ENCODE measurements around the gene EPHX1.
A peak's percentile ranks its signal among the peaks of the same experiment; 100 is the strongest.
"Not testable (repeated sequence)": the region's sequence is repeated elsewhere in the genome, so short reads cannot be mapped to it uniquely, and the experiment has no call there.

Gene EPHX1

DNA sequence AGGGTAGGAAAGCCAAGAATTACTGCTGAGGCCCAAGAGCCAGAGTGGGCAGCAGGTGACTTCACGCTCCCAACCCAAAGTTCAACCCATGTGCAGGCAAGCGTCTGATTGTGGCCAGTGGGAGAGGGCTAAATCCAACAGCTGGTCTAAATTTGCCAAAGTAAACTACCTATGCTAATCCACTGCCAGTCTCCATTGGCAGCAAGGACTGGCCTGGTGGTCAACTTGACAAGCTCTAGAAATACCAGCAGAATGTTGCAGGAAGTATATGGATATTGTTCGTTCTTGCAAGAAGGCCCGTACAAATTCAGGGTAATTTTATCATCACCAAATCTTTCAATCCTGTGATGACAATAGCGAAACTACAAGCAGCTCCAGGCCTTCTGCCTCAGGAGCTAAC is 70.7 kb downstream of the EPHX1 start:
- peak overlapping the region; percentile 89 to 95 for H3K4me3 ChIP-seq (ENCODE audit: low read depth in 1 of 2, low read length in 2 of 2)
- peak overlapping the region; percentile 55 for H3K9ac ChIP-seq (ENCODE audit: low read length)
- peaks cover 42% of the 10 kb centered on the region for H3K4me1 ChIP-seq (ENCODE audit: insufficient read depth, low read length)
- H3K36me3 ChIP-seq (ENCODE audit: insufficient read depth, low read length), result peaks cover 22% of the 10 kb centered on the region
- H3K27ac ChIP-seq (ENCODE audit: low read depth, low read length), result peak overlapping the region; percentile 83
- no peaks in the 10 kb centered on the region for H3K27me3 ChIP-seq (ENCODE audit: control insufficient read depth in 1 of 2, insufficient read depth in 2 of 2, low read length in 2 of 2)
- no peaks in the 10 kb centered on the region for H3K9me3 ChIP-seq (ENCODE audit: low read length)

DNA sequence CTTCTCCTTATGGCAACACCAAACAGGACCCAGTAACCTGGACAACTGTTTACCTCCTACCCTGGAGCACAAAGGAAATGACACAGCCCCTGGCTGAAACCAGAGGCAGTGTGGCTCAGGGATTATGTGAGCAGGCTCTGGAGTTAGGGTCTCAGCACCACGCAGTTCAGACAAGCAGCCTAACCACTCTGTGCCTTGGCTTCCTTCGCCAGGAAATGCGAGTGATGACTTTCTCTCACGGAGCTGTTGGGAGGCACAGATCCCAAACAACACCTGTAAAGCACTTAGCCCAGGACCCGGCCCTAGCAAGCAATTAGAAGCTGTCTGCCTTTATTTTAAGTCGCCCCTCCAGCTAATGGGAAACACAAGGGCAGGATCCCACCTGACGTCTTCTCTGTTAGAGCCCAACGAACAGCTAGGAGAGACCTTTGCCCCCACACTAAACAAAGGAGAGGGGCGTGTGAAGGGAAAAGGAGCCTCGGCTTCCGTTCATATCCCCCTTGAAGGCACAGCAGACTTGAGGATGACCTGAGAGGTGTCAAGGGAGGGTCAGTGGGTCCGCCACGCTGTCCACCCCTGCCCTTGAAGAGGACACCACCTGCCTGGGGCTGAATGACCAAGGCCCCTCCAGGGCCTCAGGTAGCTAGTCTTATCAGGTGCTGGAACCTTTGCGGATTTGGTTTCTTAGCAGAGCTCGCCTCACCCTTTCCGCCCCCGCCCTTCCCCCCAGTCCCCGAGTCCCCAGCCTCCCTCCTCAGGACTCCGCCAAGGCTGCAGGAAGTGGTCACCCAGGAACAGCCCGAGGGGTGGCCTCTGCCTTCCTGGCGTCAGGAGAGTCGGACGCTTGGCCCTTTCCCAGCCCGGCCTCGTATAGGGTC is 71.4 kb downstream of the EPHX1 start:
- H3K9ac ChIP-seq (ENCODE audit: low read length), result peak overlapping the region; percentile 55

DNA sequence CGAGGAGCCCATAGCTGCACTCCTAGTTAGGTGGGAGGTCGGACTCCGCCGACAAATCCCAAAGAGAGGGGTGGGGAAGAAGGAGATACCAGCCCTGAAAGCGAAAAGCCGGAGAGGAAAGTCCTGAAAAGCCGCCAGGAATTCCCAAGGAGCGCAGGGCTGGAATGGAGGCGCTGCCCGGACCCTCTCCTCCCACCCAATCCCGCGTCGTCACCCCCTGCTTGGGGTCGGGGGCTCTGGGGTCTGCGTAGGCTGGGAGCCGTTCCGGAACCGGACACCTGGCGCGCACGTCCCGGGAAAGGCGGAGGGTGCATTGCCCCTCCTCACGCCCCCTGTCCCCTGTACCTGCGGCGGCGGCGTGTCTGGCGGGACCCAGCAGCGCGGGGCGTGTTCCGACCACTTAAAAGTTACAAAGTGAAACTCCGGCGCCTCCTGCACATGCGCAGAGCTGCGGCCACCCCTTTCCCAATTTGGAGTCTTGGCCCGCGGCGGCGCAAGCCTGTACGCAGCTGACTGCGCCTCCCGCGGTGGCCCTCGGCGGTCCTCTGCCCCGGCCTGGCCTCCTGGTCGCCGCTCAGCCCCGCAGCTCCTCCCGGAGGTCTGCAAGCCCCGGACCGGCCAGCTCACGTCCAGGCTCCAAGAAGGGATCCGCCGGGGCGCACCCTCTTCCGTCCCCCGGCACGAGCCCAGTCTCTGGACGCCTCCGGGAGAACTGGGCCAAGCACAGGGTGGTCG is 72.2 kb downstream of the EPHX1 start, which contains the start of gene TMEM63A:
TMEM63A (minus strand) TSS at position 422 of the 735 bp plus-strand sequence. CDS start 4,800 bp downstream, outside the sequence.
- no peaks in the 10 kb centered on the region for H3K9me3 ChIP-seq (ENCODE audit: low read length)
- peaks cover 14% of the 10 kb centered on the region for H3K36me3 ChIP-seq (ENCODE audit: insufficient read depth, low read length)
- H3K27ac ChIP-seq (ENCODE audit: low read depth, low read length), result peak within 1 kb of the TSS; percentile 83
- H3K9ac ChIP-seq (ENCODE audit: low read length), result peak within 1 kb of the TSS; percentile 71
- H3K4me1 ChIP-seq (ENCODE audit: insufficient read depth, low read length), result peaks cover 42% of the 10 kb centered on the region
- H3K4me3 ChIP-seq (ENCODE audit: low read depth in 1 of 2, low read length in 2 of 2), result peak within 1 kb of the TSS; percentile 89 to 95
- H3K27me3 ChIP-seq (ENCODE audit: control insufficient read depth in 1 of 2, insufficient read depth in 2 of 2, low read length in 2 of 2), result no peaks in the 10 kb centered on the region

More for the DNA sequence above, 71.4 kb downstream of the EPHX1 start:
- Histone ChIP-seq H3K4me1 (ENCODE audit: insufficient read depth, low read length) (peaks cover 42% of the 10 kb centered on the region), H3K9me3 (ENCODE audit: low read length) (no peaks in the 10 kb centered on the region), H3K4me3 (ENCODE audit: low read depth in 1 of 2, low read length in 2 of 2) (peak overlapping the region; percentile 89 to 95), H3K36me3 (ENCODE audit: insufficient read depth, low read length) (peaks cover 18% of the 10 kb centered on the region), H3K27me3 (ENCODE audit: control insufficient read depth in 1 of 2, insufficient read depth in 2 of 2, low read length in 2 of 2) (no peaks in the 10 kb centered on the region), H3K27ac (ENCODE audit: low read depth, low read length) (peak overlapping the region; percentile 83)

DNA sequence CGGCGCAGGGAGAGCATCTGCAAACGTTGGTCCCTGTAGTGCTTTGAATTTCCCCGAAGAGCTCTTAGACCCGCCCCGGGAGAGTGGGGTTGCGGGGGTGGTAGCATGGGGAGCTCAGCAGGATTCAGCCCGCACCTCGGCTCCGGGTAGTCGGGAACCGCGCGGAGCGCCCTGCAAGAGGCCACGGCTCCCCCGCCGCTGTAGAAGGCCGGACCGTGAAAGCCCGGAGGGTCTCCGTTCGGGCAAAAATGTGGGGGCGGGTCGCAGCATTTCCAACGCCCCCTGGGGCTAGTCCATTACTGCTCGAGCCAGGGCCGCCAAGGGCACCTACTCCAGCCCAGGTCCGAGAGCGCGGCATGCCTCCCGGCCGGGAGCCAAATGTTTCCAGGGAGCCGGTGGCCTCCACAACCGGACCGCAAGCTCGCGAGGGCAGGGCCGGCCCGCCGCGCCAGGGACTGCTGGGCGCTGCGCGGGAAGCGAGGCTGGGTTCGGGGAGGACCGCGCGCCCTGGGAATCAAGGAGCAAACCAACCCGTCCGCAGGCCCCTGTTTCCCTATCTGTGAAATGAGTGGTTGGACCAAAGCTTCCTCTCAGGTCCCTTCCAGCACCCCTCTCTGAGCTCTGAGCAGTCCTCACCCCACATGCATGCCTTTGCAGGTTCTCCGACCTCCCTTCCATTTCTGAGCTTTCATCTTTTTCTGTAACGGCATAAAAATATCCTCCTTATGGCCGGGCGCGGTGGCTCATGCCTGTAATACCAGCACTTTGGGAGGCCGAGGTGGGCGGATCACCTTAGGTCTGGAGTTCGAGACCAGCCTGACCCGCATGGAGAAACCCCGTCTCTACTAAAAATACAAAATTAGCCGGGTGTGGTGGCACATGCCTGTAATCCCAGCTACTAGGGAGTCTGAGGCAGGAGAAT is 73.0 kb downstream of the EPHX1 start:
- Histone ChIP-seq H3K27ac (ENCODE audit: low read depth, low read length) (peak overlapping the region; percentile 83), H3K36me3 (ENCODE audit: insufficient read depth, low read length) (peaks cover 9% of the 10 kb centered on the region), H3K27me3 (ENCODE audit: control insufficient read depth in 1 of 2, insufficient read depth in 2 of 2, low read length in 2 of 2) (no peaks in the 10 kb centered on the region), H3K9me3 (ENCODE audit: low read length) (no peaks in the 10 kb centered on the region), H3K9ac (ENCODE audit: low read length) (peak overlapping the region; percentile 71), H3K4me1 (ENCODE audit: insufficient read depth, low read length) (peaks cover 35% of the 10 kb centered on the region), H3K4me3 (ENCODE audit: low read depth in 1 of 2, low read length in 2 of 2) (peak overlapping the region; percentile 89 to 95)

DNA sequence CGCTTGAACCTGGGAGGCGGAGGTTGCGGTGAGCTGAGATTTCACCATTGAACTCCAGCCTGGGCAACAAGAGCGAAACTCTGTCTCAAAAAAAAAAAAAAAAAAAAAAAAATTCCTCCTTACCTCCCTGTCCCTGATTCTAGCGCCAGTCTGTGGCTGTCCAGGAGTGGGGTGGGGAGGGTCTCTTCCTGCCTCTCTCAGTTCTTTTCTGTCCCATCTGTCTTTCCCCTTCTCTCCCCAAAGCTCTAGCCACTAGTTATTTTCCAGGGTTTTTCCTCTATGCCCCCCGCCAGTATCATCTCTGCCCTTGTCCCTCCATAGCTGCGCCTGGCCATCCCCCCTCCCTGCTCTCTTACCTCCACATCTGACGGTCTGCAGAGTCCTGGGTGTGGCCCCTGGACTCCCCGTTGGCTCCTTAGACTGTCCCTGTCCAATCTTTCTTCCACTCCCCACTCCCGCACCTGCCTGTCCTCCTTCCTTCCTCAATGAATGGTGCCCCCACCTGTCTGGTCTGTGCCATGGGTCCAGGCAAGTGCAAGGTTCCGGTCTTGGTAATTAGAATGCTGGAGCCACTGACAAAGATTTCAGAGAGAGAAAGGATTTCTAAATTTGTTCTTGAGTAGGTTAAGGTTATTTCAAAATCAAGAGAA is 73.8 kb downstream of the EPHX1 start:
- Histone ChIP-seq H3K9me3 (ENCODE audit: low read length) (no peaks in the 10 kb centered on the region), H3K4me1 (ENCODE audit: insufficient read depth, low read length) (peaks cover 27% of the 10 kb centered on the region), H3K9ac (ENCODE audit: low read length) (no peak overlapping the region), H3K27me3 (ENCODE audit: control insufficient read depth in 1 of 2, insufficient read depth in 2 of 2, low read length in 2 of 2) (no peaks in the 10 kb centered on the region), H3K27ac (ENCODE audit: low read depth, low read length) (no peak overlapping the region), H3K36me3 (ENCODE audit: insufficient read depth, low read length) (peaks cover 2% of the 10 kb centered on the region), H3K4me3 (ENCODE audit: low read depth in 1 of 2, low read length in 2 of 2) (peak overlapping the region in 1 of 2 donors; percentile 95)

DNA sequence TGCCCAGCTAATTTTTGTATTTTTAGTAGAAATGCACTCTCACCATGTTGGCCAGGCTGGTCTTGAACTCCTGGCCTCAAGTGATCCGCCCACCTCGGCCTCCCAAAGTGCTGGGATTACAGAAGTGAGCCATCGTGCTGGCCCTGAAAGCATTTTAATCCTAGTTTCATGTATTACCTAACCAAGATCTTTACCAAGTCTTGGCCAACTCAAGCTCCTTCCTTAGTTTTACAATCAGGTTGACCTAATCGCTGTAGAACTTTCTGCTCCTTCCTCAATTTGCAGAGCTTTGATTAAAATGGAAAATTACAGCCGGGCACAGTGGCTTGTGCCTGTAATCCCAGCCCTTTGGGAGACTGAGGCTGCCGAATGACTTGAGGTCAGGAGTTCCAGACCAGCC is 75.4 kb downstream of the EPHX1 start:
- H3K9ac ChIP-seq (ENCODE audit: low read length), result no peak overlapping the region
- H3K4me3 ChIP-seq (ENCODE audit: low read depth in 1 of 2, low read length in 2 of 2), result no peak overlapping the region
- no peaks in the 10 kb centered on the region for H3K27me3 ChIP-seq (ENCODE audit: control insufficient read depth in 1 of 2, insufficient read depth in 2 of 2, low read length in 2 of 2)
- no peaks in the 10 kb centered on the region for H3K9me3 ChIP-seq (ENCODE audit: low read length)
- peaks cover 11% of the 10 kb centered on the region for H3K4me1 ChIP-seq (ENCODE audit: insufficient read depth, low read length)
- no peaks in the 10 kb centered on the region for H3K36me3 ChIP-seq (ENCODE audit: insufficient read depth, low read length)
- H3K27ac ChIP-seq (ENCODE audit: low read depth, low read length), result no peak overlapping the region

DNA sequence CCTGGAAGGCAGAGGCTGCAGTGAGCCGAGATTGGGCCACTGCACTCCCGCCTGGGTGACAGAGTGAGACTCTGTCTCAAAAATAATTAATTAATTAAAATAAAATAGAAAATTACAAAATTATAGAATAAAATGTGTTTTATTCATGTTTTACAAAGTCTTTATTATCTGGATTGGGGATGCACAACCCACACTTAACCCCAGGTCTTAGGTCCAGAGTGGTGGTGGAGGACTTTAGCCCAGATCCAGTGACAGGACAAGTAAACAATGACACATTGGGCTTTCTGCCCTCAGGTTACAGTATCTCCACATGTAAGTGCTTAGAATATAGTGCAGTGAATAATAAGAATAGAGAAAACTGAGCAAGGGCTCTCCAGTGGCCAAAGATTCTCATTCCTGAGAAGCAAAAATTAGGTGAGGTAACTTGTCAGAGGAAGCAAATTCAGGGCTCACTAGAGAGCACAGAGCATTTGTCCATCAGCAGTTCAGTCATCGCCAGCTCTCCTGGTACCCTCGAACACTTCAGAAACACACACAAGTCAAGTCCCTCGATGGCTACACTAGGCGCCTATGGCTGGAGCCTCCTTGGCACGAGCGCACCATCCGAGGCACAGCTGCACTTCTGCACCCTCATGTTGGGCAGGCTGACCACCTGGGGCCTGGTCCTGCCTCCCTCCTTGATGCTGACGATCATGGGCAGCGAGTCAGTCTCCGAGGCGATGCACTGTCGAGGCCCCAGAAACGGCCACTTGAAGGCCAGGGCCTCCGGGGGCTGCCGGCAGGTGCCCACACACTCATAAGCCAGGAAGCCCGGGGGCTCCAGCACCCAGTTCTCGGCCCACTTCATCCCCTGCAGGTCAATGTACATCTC is 76.5 kb downstream of the EPHX1 start:
- Histone ChIP-seq H3K9ac (ENCODE audit: low read length) (no peak overlapping the region), H3K27ac (ENCODE audit: low read depth, low read length) (no peak overlapping the region), H3K36me3 (ENCODE audit: insufficient read depth, low read length) (no peaks in the 10 kb centered on the region), H3K4me1 (ENCODE audit: insufficient read depth, low read length) (peaks cover under 1% of the 10 kb centered on the region), H3K27me3 (ENCODE audit: control insufficient read depth in 1 of 2, insufficient read depth in 2 of 2, low read length in 2 of 2) (no peaks in the 10 kb centered on the region), H3K9me3 (ENCODE audit: low read length) (no peaks in the 10 kb centered on the region), H3K4me3 (ENCODE audit: low read depth in 1 of 2, low read length in 2 of 2) (no peak overlapping the region)

DNA sequence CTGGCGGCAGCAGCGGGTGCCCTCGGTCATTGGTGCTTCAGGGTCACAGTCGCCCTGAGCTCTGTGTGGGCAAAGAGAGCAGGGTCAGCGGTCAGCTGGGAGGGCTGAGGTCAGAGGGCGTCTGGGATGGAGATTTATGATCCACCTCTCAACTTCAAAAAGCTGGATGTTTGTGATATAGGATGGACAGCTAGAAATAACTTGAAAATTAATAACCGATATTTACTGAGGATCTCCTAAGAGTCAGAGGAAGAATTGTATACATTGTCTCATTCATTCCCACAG is 77.0 kb downstream of the EPHX1 start:
- Histone ChIP-seq H3K36me3 (ENCODE audit: insufficient read depth, low read length) (no peaks in the 10 kb centered on the region), H3K4me3 (ENCODE audit: low read depth in 1 of 2, low read length in 2 of 2) (no peak overlapping the region), H3K27me3 (ENCODE audit: control insufficient read depth in 1 of 2, insufficient read depth in 2 of 2, low read length in 2 of 2) (no peaks in the 10 kb centered on the region), H3K27ac (ENCODE audit: low read depth, low read length) (no peak overlapping the region), H3K4me1 (ENCODE audit: insufficient read depth, low read length) (no peaks in the 10 kb centered on the region), H3K9me3 (ENCODE audit: low read length) (no peaks in the 10 kb centered on the region), H3K9ac (ENCODE audit: low read length) (no peak overlapping the region)

DNA sequence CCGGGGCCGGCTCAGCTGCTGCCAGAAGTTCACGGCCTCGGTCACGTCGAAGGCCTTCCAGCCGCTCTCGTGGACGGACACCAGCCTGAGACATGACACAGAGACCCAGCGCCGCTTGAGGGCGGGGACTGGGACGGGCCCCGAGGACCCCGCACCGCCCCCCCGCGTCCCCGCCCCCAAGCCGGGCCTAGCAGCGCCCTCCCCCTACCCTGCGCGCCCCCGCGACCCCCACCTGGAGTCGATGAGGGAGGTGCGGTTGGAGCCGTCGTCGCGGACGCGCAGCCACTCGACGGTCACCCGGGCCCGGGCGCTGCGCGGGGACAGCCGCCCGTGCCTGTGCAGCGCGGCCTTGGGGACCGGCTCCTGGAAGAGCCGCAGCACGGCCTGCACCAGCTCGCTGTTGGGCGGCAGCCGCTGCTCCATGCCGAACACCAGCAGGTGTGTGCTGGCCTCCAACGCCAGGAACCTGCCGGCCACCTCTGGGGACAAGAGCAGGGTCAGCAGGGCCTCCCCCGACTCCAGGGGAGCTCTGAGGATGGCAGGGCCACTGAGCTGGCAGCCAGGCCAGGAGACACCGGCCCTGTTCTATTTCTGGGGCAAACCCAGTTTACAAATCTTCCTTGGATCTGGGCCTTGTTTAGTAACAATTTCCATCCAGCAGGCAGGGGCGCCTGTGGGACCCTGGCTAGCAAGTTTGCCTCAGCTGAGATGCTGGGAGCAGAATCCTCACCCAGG is 77.8 kb downstream of the EPHX1 start:
- H3K4me1 ChIP-seq (ENCODE audit: insufficient read depth, low read length); H3K27me3 ChIP-seq (ENCODE audit: control insufficient read depth in 1 of 2, insufficient read depth in 2 of 2, low read length in 2 of 2); H3K27ac ChIP-seq (ENCODE audit: low read depth, low read length); H3K36me3 ChIP-seq (ENCODE audit: insufficient read depth, low read length); H3K9ac ChIP-seq (ENCODE audit: low read length); H3K4me3 ChIP-seq (ENCODE audit: low read depth in 1 of 2, low read length in 2 of 2); H3K9me3 ChIP-seq (ENCODE audit: low read length): not testable (repeated sequence)

Measured in muscle layer of colon (tissue), 2 donors.